ENCODE results near the gene LYST. TPM values are rescaled to one million over a fixed set of nuclear protein-coding genes. Genes with fewer than 3 reads are reported as not detected.
A peak's percentile ranks its signal among the peaks of the same experiment; 100 is the strongest.

Gene LYST
- total and polyA plus RNA-seq, 2 experiments from 2014 or later, result 3.0 to 6.1 TPM

- Histone ChIP-seq H3K27ac (no peak overlapping the region), H3K36me3 (replicated peaks; ENCODE audit: insufficient read depth, low read depth) (no peaks in the 10 kb centered on the region), H3K4me1 (ENCODE audit: insufficient read depth) (no peaks in the 10 kb centered on the region), H3K79me2 (no peaks in the 10 kb centered on the region), H3K9me3 (ENCODE audit: low read depth) (no peaks in the 10 kb centered on the region), H3K4me3 (no peak overlapping the region), H3K9me2 (replicated peaks; ENCODE audit: insufficient read depth) (no peaks in the 10 kb centered on the region), H4K20me1 (ENCODE audit: insufficient read depth, poor library complexity, severe bottlenecking) (no peaks in the 10 kb centered on the region), H2AFZ (no peak overlapping the region), H3K27me3 (no peaks in the 10 kb centered on the region), H3K4me2 (no peak overlapping the region)
- 93% methylated on average over 5 of the region's 5 CpGs for WGBS (ENCODE audit: low lambda C conversion rate, missing lambda C conversion rate)
- TF ChIP-seq, protein P1, sequence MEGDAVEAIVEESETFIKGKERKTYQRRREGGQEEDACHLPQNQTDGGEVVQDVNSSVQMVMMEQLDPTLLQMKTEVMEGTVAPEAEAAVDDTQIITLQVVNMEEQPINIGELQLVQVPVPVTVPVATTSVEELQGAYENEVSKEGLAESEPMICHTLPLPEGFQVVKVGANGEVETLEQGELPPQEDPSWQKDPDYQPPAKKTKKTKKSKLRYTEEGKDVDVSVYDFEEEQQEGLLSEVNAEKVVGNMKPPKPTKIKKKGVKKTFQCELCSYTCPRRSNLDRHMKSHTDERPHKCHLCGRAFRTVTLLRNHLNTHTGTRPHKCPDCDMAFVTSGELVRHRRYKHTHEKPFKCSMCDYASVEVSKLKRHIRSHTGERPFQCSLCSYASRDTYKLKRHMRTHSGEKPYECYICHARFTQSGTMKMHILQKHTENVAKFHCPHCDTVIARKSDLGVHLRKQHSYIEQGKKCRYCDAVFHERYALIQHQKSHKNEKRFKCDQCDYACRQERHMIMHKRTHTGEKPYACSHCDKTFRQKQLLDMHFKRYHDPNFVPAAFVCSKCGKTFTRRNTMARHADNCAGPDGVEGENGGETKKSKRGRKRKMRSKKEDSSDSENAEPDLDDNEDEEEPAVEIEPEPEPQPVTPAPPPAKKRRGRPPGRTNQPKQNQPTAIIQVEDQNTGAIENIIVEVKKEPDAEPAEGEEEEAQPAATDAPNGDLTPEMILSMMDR (IDR thresholded peaks at IDR 0.05; ENCODE audit: poor library complexity), result no peak
- TF ChIP-seq EZH2phosphoT487 (IDR thresholded peaks at IDR 0.05; ENCODE audit: low read depth, severe bottlenecking, unreplicated experiment) (no peak), EZH2 (IDR thresholded peaks at IDR 0.05; ENCODE audit: borderline replicate concordance) (no peak)
- no peak for DNase-seq (ENCODE audit: low spot score)
Measured at GRCh38 chr1:235823684-235824083, 43.0 kb downstream of the LYST start.

- H4K20me1 ChIP-seq (ENCODE audit: insufficient read depth, poor library complexity, severe bottlenecking), result no peaks in the 10 kb centered on the region
- H3K9me2 ChIP-seq (replicated peaks; ENCODE audit: insufficient read depth), result no peaks in the 10 kb centered on the region
- H3K36me3 ChIP-seq (replicated peaks; ENCODE audit: insufficient read depth, low read depth), result no peaks in the 10 kb centered on the region
- H3K4me2 ChIP-seq, result no peak overlapping the region
- no peak for DNase-seq (ENCODE audit: low spot score)
- no peaks in the 10 kb centered on the region for H3K9me3 ChIP-seq (ENCODE audit: low read depth)
- TF ChIP-seq EZH2phosphoT487 (IDR thresholded peaks at IDR 0.05; ENCODE audit: low read depth, severe bottlenecking, unreplicated experiment) (no peak), EZH2 (IDR thresholded peaks at IDR 0.05; ENCODE audit: borderline replicate concordance) (no peak)
- TF ChIP-seq, protein P1 (IDR thresholded peaks at IDR 0.05; ENCODE audit: poor library complexity), result no peak
- no peak overlapping the region for H3K27ac ChIP-seq
- no peak overlapping the region for H2AFZ ChIP-seq
- H3K79me2 ChIP-seq, result no peaks in the 10 kb centered on the region
- no peaks in the 10 kb centered on the region for H3K27me3 ChIP-seq
- no peaks in the 10 kb centered on the region for H3K4me1 ChIP-seq (ENCODE audit: insufficient read depth)
- H3K4me3 ChIP-seq, result no peak overlapping the region
Measured at GRCh38 chr1:235822685-235823084, 44.0 kb downstream of the LYST start.

DNA sequence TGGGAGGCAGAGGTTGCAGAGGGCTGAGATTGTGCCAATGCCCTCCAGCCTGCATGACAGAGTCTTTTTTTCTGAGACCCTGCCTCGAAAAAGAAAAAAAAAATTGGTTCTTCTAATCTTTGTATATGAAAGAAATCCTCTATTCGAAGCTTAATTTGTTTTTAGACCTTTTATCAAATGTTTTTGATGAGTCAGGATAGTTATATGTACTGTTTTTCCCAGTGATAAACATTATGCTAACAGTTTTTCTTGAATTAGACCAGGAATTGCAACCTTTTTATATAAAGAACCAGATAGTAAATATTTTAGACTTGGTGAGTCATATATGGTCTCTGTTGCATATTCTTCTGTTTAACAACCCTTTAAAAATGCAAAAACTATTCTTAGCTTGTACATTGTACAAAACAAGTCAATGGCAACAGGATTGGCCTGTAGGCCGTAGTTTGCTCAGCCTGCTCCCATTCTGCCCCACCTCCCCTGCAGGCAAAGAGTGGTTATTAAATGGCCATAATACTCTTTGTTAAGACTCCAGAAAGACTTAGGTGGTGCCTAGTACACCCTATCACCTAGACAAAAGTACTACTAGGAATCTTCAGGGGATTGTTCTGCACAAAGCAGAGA, 45.2 kb downstream of the LYST start:
- Histone ChIP-seq H3K9me3 (ENCODE audit: low read depth) (no peaks in the 10 kb centered on the region), H3K4me3 (no peak overlapping the region), H3K27me3 (no peaks in the 10 kb centered on the region), H2AFZ (no peak overlapping the region), H3K9me2 (replicated peaks; ENCODE audit: insufficient read depth) (no peaks in the 10 kb centered on the region), H3K4me2 (no peak overlapping the region), H3K36me3 (replicated peaks; ENCODE audit: insufficient read depth, low read depth) (no peaks in the 10 kb centered on the region), H3K79me2 (no peaks in the 10 kb centered on the region), H3K4me1 (ENCODE audit: insufficient read depth) (no peaks in the 10 kb centered on the region), H3K27ac (peak overlapping the region; percentile 34), H4K20me1 (ENCODE audit: insufficient read depth, poor library complexity, severe bottlenecking) (no peaks in the 10 kb centered on the region)
- TF ChIP-seq, protein P1 (IDR thresholded peaks at IDR 0.05; ENCODE audit: poor library complexity), result no peak
- no peak for TF ChIP-seq EZH2phosphoT487 (IDR thresholded peaks at IDR 0.05; ENCODE audit: low read depth, severe bottlenecking, unreplicated experiment)
- TF ChIP-seq EZH2 (IDR thresholded peaks at IDR 0.05; ENCODE audit: borderline replicate concordance), result no peak
- 75% methylated on average over 3 of the region's 3 CpGs for WGBS (ENCODE audit: low lambda C conversion rate, missing lambda C conversion rate)
- no peak for DNase-seq (ENCODE audit: low spot score)

All from hepatocyte (in vitro differentiated cells).